Measurements from ENCODE around the gene ZCCHC12. TPM values are rescaled to one million over a fixed set of nuclear protein-coding genes. Genes with fewer than 3 reads are reported as not detected.
A peak's percentile ranks its signal among the peaks of the same experiment; 100 is the strongest.

The ZCCHC12 gene
- total RNA-seq (100 to 1,000 TPM in 1 of 7 donors, 10 to 100 TPM in 1, 1 to 10 TPM in 4, under 1 TPM in 1; 0.70 to 131 (median 5.5) TPM), polyA plus RNA-seq (10 to 100 TPM in 1 of 2 donors, 1 to 10 TPM in 1; 2.2 to 25.2 TPM)
- long read RNA-seq, donor 1, transcript ZCCHC12-201 (4 exons, 2,231 nt) = major isoform, 12 of 12 reads
- long read RNA-seq, donor 1, partial matches to known transcripts = 0 of 12 reads
- long read RNA-seq, donor 1, other reads (novel, unspliced or antisense) = 0 of 12 reads
- long read RNA-seq, donor 2, transcript ZCCHC12-201 (4 exons, 2,231 nt) = major isoform, 12 of 12 reads
- long read RNA-seq, donor 2, partial matches to known transcripts = 0 of 12 reads
- long read RNA-seq, donor 2, other reads (novel, unspliced or antisense) = 0 of 12 reads
- long read RNA-seq, donor 3, transcript ZCCHC12-201 (4 exons, 2,231 nt) = major isoform, 9 of 11 reads
- long read RNA-seq, donor 3, partial matches to known transcripts = 0 of 11 reads
- long read RNA-seq, donor 3, other reads (novel, unspliced or antisense) = 2 of 11 reads

DNA sequence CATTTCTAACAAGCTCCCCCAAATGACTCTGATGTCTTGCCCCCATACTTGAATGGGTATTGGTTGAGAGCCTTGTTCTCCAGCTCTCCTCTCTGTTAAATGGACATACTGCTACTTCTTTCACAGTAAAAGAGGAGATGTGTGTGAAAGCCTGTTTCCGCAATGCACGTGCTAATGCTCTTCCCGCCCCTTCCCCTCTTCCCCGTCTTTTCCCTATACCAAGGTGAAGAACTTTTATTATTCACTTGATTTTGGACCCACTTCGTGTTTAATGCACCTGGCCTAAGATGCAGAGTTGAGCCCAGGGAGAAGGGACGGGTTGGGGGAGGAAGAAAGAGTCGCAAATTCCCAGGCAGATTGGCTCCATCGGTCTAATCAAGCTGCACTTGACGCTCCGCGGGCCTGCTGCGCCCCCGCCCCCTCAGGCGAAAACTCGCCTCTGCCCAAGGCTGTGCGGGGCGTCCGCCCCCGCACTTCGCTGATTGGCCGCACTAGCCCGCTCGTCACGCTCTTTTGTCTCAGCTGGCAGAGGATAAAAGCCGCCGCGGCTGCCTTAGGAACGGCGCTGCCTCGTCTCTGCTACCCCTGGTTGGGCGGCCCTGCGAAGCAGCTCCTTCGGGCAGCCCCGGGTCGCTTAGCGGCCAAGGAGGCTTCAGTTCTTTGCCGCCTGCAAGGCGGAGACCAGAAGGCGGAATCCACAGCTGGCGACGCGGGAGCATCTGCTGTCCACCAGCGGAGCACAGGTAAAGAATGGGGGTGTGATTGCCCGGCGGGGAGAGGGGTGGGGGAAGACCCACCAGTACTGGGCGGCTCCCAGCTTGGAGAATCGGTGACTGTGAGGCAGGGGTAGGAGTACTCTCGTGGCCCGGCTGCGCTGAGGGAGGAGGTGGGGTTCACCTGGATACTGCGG is at the start of gene ZCCHC12:
Gene ZCCHC12 (plus strand): TSS at position 562 of the 910 bp plus-strand sequence. CDS start 1,421 bp downstream, outside the sequence.
- no peaks in the 10 kb centered on the region for H3K9me3 ChIP-seq
- no peaks in the 10 kb centered on the region for H3K4me1 ChIP-seq (ENCODE audit: insufficient read depth)
- peak; percentile 62 to 78 (median 75) for DNase-seq
- TF ChIP-seq EP300 (IDR thresholded peaks at IDR 0.05) (no peak), POLR2A (IDR thresholded peaks at IDR 0.05) (no peak)
- TF ChIP-seq, protein P1, sequence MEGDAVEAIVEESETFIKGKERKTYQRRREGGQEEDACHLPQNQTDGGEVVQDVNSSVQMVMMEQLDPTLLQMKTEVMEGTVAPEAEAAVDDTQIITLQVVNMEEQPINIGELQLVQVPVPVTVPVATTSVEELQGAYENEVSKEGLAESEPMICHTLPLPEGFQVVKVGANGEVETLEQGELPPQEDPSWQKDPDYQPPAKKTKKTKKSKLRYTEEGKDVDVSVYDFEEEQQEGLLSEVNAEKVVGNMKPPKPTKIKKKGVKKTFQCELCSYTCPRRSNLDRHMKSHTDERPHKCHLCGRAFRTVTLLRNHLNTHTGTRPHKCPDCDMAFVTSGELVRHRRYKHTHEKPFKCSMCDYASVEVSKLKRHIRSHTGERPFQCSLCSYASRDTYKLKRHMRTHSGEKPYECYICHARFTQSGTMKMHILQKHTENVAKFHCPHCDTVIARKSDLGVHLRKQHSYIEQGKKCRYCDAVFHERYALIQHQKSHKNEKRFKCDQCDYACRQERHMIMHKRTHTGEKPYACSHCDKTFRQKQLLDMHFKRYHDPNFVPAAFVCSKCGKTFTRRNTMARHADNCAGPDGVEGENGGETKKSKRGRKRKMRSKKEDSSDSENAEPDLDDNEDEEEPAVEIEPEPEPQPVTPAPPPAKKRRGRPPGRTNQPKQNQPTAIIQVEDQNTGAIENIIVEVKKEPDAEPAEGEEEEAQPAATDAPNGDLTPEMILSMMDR (IDR thresholded peaks at IDR 0.05) = no peak
- no peaks in the 10 kb centered on the region for H3K27me3 ChIP-seq
- intact Hi-C loops (cut with DNase I) = no loop called here
- peak within 1 kb of the TSS; percentile 21 for H3K4me3 ChIP-seq
- H3K36me3 ChIP-seq = no peaks in the 10 kb centered on the region
- no peak within 1 kb of the TSS for H3K27ac ChIP-seq
- 32 to 35% (median 33%) methylated on average over 51 of the region's 51 CpGs for WGBS, 3 donors

DNA sequence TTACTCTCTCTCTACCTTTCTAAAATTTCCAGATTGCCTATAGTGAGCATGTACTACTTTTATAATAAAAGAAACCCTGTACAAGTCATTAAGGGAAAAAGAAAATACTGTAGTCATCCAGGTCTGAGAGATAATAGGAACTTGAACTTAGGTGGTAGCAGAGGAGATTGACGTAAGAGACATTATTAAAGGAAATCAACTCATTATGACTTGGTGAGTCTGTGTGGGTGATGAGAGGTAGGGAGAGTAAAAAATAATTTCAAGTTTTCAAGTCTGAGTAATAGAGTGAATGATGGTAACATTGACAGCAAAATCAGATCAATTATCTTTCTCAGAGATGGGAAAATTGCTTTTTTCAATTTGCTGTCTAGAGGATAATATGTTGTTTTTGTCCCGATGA is 44.0 kb upstream of the ZCCHC12 start:
- WGBS, 3 donors = 67 to 73% (median 70%) methylated on average over 2 of the region's 2 CpGs
- no peak for TF ChIP-seq POLR2A (IDR thresholded peaks at IDR 0.05)

DNA sequence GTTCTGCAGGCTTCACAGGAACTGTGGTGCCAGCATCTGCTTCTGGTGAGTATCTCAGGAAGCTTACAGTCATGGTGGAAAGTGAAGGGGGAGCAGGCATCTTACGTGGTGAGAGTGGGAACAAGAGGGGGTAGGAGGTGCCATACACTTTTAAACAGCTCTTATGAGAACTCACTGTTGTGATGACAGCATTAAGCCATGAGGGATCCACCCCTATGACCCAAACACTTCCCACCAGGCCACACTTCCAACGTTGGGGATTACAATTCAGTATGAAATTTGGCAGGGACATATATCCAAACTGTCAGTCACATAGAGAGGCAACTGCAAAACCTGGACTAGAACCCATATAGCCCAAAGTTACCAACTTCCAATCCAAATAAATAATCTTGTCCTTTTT is 43.1 kb upstream of the ZCCHC12 start:
- intact Hi-C loops (cut with DNase I) = no loop called here
- WGBS, 3 donors = 7 to 20% (median 18%) methylated on average over 2 of the region's 2 CpGs
- H3K27ac ChIP-seq = peak overlapping the region in 1 of 2 donors; percentile 37

More for the DNA sequence above, 44.0 kb upstream of the ZCCHC12 start:
- Histone ChIP-seq H3K27me3 (no peaks in the 10 kb centered on the region), H3K36me3 (no peaks in the 10 kb centered on the region), H3K4me3 (no peak overlapping the region), H3K9me3 (no peaks in the 10 kb centered on the region), H3K4me1 (ENCODE audit: insufficient read depth) (no peaks in the 10 kb centered on the region), H3K27ac (no peak overlapping the region)
- DNase-seq = no peak
- intact Hi-C loops (cut with DNase I) = no loop called here

DNA sequence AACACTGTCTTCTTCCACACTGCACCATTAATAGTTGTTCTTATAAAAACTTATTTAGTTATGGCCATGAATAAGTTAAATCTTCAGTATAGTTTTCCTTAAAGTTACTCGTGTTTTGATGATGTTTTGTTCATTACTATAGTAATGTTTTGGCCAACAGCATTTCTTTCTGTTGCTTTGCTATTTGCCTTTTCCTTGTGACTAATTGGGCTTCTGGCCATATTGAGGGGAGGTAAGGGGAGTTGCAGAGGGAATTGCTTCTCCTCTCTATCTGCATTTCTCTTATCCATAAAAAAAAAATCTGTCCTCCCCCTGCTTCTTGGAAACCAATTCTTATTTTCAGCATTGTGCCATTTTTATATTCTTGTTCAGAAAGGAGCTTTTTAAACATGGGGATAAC is 42.7 kb upstream of the ZCCHC12 start:
- peak in 1 of 5 donors; percentile 30 for DNase-seq
- WGBS, 3 donors = 0 to 2% (median 2%) methylated on average over 1 of the region's 1 CpG
- no peaks in the 10 kb centered on the region for H3K4me1 ChIP-seq (ENCODE audit: insufficient read depth)
- H3K27ac ChIP-seq = no peak overlapping the region
- H3K27me3 ChIP-seq = no peaks in the 10 kb centered on the region
- H3K4me3 ChIP-seq = no peak overlapping the region
- H3K36me3 ChIP-seq = no peaks in the 10 kb centered on the region
- H3K9me3 ChIP-seq = no peaks in the 10 kb centered on the region
- intact Hi-C loops (cut with DNase I) = no loop called here
- TF ChIP-seq EP300 (IDR thresholded peaks at IDR 0.05) (no peak), POLR2A (IDR thresholded peaks at IDR 0.05) (no peak)
- TF ChIP-seq, protein P1 (IDR thresholded peaks at IDR 0.05) = no peak

More for the DNA sequence above, 43.1 kb upstream of the ZCCHC12 start:
- H3K36me3 ChIP-seq = no peaks in the 10 kb centered on the region
- DNase-seq = no peak
- H3K9me3 ChIP-seq = no peaks in the 10 kb centered on the region
- no peaks in the 10 kb centered on the region for H3K27me3 ChIP-seq
- TF ChIP-seq, protein P1 (IDR thresholded peaks at IDR 0.05) = no peak
- TF ChIP-seq POLR2A (IDR thresholded peaks at IDR 0.05) (no peak), EP300 (IDR thresholded peaks at IDR 0.05) (no peak)
- H3K4me3 ChIP-seq = no peak overlapping the region
- H3K4me1 ChIP-seq (ENCODE audit: insufficient read depth) = no peaks in the 10 kb centered on the region
